ENCODE measurements around the gene KCNQ1.

Gene KCNQ1

GRCh38 chr11:2509481-2510001 is 64.7 kb downstream of the KCNQ1 start:
- no peak for DNase-seq (ENCODE audit: low spot score)
- no peak for FAIRE-seq

- DNase-seq (ENCODE audit: low spot score) (no peak), FAIRE-seq (no peak)
Measured at GRCh38 chr11:2510626-2511402, 66.0 kb downstream of the KCNQ1 start.

- DNase-seq (ENCODE audit: low spot score) = no peak
- no peak for FAIRE-seq
Measured at GRCh38 chr11:2511421-2512369, 66.9 kb downstream of the KCNQ1 start.

GRCh38 chr11:2512431-2513407 is 67.9 kb downstream of the KCNQ1 start:
- FAIRE-seq = no peak

GRCh38 chr11:2513441-2513840 is 68.6 kb downstream of the KCNQ1 start:
- DNase-seq (ENCODE audit: low spot score) = no peak
- FAIRE-seq = no peak

More at GRCh38 chr11:2512431-2513407, 67.9 kb downstream of the KCNQ1 start:
- DNase-seq (ENCODE audit: low spot score) = no peak

- DNase-seq (ENCODE audit: low spot score) = no peak
- FAIRE-seq = no peak
Measured at GRCh38 chr11:2515401-2516275, 70.8 kb downstream of the KCNQ1 start.

GRCh38 chr11:2516276-2517015 is 71.6 kb downstream of the KCNQ1 start:
- DNase-seq (ENCODE audit: low spot score) (no peak), FAIRE-seq (no peak)

- no peak for DNase-seq (ENCODE audit: low spot score)
Measured at GRCh38 chr11:2517016-2517385, 72.2 kb downstream of the KCNQ1 start.

GRCh38 chr11:2517386-2518064 is 72.7 kb downstream of the KCNQ1 start:
- DNase-seq (ENCODE audit: low spot score) (no peak), FAIRE-seq (no peak)

More at GRCh38 chr11:2517016-2517385, 72.2 kb downstream of the KCNQ1 start:
- no peak for FAIRE-seq

- FAIRE-seq = no peak
- no peak for DNase-seq (ENCODE audit: low spot score)
Measured at GRCh38 chr11:2518111-2518982, 73.5 kb downstream of the KCNQ1 start.

- no peak for DNase-seq (ENCODE audit: low spot score)
- no peak for FAIRE-seq
Measured at GRCh38 chr11:2518983-2519340, 74.2 kb downstream of the KCNQ1 start.

GRCh38 chr11:2519517-2519861 is 74.7 kb downstream of the KCNQ1 start:
- DNase-seq (ENCODE audit: low spot score) = no peak
- no peak for FAIRE-seq

GRCh38 chr11:2519862-2520735 is 75.3 kb downstream of the KCNQ1 start:
- no peak for FAIRE-seq
- DNase-seq (ENCODE audit: low spot score) = no peak

GRCh38 chr11:2520736-2521035 is 75.9 kb downstream of the KCNQ1 start:
- FAIRE-seq (no peak), DNase-seq (ENCODE audit: low spot score) (no peak)

GRCh38 chr11:2521081-2521732 is 76.4 kb downstream of the KCNQ1 start:
- DNase-seq (ENCODE audit: low spot score) (no peak), FAIRE-seq (no peak)

Measured in RCC 7860 (cell line).